Activated CD4-positive, alpha-beta T cell treated with anti-CD3 and anti-CD28 coated beads, Interleukin-2, amount 50 U/mL, for 48 hours (primary cell): Measurements from ENCODE around the gene ENDOU.
"Not testable (repeated sequence)": the region's sequence is repeated elsewhere in the genome, so short reads cannot be mapped to it uniquely, and the experiment has no call there.

Experiments
- DNase-seq, 2 experiments: peaks; one replicate each; pipeline ENCODE4 v3.0.0-alpha.2; 2020

The ENDOU gene

DNA sequence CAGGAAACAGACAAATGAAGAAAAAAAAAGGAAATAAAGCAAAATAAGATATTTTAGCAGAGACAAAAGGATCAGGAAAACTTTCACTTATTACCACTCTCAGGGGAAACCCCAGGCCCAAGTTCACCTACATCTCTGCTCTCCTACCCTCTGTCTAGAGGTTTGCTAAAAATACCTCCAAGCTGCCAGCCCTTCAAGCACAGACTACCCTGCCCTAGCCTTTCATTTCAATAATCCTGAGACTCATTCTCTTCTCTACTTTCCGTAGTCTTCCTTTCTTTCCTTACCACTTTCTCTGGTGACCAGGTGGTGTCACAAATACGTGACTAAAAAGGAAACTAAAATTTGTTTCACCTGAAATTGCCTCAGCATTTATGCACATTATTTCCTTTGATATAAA is 53.2 kb downstream of the ENDOU start:
- DNase-seq = no peak

DNA sequence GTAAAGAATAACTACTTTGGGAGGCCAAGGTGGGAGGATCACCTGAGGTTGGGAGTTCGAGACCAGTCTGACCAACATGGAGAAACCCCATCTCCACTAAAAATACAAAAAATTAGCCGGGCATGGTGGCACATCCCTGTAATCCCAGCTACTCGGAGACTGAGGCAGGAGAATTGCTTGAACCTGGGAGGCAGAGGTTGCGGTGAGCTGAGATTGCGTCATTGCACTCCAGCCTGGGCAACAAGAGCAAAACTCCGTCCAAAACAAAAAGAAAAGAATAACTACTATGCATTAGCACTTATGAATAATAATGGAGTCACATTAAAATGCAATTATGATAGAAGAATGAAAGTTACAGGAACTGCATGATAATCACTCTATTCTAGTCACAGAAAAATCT is 57.4 kb downstream of the ENDOU start:
- DNase-seq = not testable (repeated sequence)
